EH (cell line): ENCODE results near the gene GINM1.

Source experiments
- DNase-seq: peaks from one replicate; pipeline ENCODE4 v3.0.0-alpha.2; 2015; ENCODE audit warnings: low read depth

The GINM1 gene

DNA sequence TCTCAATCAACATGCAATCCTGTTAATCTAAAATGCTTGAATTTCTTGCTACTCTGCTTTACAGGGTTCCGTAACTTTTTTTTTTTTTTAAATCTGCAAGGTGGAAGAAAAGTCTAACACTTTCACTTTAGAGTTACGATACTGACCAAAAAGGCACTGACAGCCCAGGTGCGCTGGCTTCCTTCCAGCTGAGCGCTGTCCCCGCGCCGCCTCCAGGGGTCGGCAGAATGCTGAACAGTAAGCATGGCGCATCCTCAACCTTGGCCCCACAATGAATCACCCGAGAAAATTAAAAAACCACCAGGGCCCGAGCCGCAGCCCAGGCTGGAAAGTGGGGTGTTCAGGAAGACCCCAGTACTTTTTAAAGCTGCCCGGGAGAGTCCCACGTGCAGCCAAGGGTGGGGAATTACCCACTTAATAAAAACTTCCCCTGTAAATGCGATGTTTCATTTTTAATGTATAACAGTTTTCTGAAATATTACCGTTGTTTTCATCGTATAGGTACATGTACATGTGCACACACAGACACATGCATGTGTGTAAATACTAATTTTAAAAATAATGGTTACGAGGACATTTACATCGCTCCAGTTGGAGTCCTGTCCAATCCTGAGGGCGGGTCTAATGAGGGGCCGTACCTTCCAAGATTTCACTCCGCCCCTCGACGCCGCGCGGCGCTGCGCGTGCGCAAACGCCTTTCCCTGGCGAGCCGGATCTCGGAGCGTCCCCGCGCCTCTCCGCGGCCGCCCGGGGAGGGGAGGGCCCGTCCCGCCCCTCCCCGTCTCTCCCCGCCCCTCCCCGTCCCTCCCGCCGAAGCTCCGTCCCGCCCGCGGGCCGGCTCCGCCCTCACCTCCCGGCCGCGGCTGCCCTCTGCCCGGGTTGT is at the start of gene GINM1:
TSS of gene GINM1 (plus strand) at position 849 of the 883 bp plus-strand sequence. CDS start 40 bp downstream, outside the sequence.
- peak; percentile 94 for DNase-seq

GRCh38 chr6:149529650-149530049 is 36.5 kb upstream of the GINM1 start:
- DNase-seq, result no peak

DNA sequence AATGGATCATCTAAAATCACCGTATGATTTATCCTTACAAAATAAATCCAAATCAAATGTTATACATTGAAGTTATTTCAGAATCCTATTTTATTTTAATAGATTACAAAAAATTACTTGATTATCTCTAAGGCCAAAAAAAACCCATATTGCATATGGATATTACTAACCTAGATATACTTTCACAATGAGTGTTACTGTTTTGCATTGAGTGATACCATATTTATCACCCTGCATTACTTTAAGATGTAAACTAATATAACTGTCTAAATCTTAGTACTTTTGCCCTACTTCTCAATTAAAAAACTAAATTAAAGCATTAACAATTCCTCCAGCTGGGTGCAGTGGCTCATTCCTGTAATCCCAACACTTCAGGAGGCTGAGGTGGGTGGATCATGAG is 31.4 kb upstream of the GINM1 start:
- no peak for DNase-seq

DNA sequence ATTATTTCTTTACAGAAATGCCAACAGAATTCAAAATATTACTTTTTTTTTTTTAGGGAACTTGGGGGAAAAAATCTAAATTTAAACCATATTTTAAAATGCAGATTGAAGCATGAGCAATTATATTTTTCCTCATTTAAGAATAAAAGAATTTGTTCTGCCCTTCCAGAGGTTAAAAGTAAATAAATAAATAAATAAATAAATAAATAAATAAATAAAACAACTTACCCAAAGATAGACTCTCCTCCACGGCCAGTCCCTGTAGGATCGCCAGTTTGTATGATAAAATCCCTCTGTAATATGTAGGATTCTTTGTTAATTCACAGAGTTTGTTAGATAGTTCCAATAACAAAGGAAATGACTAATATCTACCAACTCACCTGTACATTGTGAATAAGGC is 25.0 kb upstream of the GINM1 start:
- DNase-seq, result no peak

DNA sequence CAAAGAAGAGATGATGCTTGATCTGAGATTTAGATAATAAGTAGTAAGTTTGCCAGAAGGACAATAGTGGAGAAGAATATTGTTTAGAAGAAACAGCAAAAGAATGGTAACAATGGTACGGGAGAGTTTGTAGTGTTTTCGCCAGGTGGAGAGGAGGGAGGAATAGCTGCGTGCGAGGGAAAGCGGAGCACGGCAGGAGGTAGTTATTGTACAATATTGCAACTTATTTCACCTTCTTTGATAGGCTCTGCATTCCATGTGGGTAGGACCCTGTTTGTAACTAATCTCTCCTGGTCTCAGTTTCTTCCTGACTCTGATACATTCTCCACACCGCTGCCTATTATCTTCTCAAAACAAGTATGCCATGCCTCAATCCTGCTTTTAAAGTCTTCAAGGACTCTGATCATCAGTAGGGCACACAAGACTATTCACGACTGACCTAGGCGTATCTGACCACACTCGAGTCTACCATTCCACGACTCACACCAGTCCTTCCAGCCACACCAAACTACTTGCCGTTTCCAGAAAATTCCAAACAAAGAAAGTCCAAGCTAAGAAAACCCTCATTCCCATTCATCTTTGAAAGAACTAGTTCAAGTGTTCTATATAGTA is 21.4 kb upstream of the GINM1 start:
- peak; percentile 2 for DNase-seq

DNA sequence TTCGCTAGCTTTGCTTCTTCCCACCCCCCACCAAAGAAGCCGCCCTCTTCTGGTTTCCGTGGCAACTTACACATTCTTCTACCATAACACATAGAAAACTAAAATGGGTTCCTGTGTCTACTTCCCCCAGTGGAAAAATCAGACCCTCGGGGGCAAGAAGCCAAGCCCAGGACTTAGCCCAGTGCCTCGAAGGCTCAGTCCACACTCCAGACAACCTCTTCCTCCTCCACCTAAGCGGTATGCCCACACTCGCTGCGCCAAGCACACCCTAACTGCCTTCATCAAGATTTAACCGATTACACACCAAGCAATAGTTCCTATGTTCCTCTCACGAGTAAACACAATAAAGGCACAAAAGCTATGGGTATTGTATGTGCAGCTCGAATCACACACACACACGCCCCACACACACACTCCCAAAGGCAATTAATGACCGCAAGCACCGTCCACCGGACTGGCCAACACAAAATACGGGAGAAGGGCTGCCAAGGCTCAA is 20.9 kb upstream of the GINM1 start:
- DNase-seq, result peak; percentile 79

DNA sequence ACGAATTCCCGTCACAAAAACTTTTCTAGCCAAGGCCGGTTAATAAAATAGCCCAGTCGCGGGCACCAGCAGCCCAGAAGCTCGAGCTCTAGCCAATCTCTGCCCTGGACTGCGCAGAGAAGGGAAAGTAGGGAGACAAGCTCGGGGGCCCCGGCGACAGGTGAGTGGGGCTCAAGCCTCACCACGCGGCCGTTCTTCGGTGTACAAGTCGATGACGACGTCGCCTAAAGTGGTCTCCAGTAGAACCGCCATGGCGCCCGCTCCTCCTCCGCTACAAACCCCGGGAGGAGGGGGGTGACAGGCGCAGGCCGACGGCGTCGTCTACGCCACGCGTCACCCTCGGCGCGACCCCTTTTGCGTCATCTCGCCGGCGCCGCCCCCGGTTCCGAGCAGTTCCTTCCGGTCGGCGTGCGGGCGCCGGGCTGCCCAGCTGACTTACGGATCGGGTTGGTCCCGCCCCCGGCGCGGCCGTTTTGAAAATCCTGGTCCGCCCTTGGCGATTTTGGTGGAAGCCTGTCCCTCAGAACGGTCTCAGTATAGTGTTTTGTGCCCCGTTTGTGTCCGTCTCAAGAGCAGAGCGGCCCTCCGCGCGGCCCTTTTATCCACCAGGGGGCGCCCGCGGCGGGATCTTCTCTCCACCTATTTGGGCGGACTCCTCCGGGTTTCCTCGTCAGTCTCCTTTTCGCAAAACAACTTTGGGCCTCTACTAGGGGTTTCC is 20.3 kb upstream of the GINM1 start, which contains the start of gene PPIL4:
TSS of gene PPIL4 (minus strand) at position 290 of the 718 bp plus-strand sequence. CDS start at position 252, 38 bp downstream.
- DNase-seq, result peak; percentile 95

GRCh38 chr6:149551920-149552319 is 14.3 kb upstream of the GINM1 start:
- no peak for DNase-seq

- no peak for DNase-seq
Measured at GRCh38 chr6:149558029-149558428, 8.1 kb upstream of the GINM1 start.

GRCh38 chr6:149559389-149559788 is 6.8 kb upstream of the GINM1 start:
- DNase-seq, result no peak

- no peak for DNase-seq
Measured at GRCh38 chr6:149560736-149561135, 5.4 kb upstream of the GINM1 start.

DNA sequence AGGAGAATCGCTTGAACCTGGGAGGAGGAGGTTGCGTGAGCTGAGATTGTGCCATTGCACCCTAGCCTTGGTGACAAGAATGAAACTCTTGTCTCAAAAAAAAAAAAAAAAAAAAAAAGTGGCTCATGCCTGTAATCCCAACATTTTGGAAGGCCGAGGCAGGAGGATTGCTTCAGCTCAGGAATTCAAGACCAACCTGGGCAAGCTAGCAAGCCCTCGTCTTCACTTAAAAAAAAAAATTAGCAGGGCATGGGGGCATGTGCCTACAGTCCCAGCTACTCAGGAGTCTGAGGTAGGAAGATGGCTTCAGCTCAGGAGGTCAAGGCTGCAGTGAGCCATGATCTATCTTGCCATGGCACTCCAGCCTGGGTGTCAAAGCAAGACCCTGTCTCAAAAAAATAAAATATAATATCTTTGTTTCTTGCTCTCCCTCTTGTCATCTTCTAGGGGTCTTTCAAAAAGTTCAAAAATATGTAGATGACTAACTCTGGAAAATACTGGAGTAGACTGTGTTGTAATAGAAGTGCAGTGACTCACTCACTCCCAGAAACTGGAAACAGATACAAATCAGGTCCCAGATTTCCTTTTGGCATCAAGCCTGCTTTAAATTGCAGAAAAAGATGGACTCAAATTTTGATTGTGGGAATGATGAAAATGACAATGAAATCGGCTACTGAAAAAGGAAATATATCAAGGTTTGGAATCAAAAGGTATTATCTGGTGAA is 2.8 kb upstream of the GINM1 start:
- peak; percentile 88 for DNase-seq

DNA sequence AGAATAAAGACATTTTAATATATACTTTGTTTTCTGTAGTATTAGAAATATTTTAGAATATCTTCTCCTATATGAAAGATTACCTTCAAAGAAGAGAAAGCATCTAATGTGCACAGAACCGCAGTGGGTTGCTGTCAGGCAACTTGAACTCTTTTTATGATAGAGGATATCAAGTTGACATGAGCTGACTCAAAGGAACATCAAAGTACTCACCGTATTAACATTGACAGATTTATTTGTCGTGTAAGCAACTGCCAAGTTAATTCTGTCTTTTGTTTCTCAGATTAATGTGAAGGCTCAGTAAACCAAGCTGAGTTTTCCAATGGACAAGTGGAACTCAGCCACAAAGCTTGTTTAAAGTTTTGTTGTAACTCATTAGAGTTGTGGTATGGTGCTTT is 2.2 kb upstream of the GINM1 start:
- DNase-seq, result peak; percentile 12

- DNase-seq, result peak; percentile 48
Measured at GRCh38 chr6:149566410-149567193, 427 bp downstream of the GINM1 start.

GRCh38 chr6:149567194-149567586 is 1.0 kb downstream of the GINM1 start:
- DNase-seq, result no peak

GRCh38 chr6:149567945-149568585 is 1.9 kb downstream of the GINM1 start:
- no peak for DNase-seq

DNA sequence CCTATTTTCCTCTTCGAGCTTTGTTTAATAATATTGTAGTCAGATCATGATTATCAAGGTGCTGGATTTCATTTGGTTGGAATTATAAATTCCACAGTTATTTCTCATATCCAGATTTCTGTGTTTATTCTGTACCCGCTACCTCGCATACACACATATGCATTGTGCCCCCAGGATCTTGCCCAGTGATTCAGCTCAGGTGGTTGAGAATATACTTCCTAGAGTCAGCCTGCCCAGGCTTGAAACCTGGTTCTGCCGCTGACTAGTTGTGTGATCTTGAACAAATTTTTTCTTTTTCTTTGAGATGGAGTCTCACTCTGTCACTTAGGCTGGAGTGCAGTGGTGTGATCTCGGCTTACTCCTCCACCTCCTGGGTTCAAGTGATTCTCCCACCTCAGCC is 14.7 kb downstream of the GINM1 start:
- DNase-seq, result no peak

GRCh38 chr6:149581349-149581748 is 15.2 kb downstream of the GINM1 start:
- no peak for DNase-seq

DNA sequence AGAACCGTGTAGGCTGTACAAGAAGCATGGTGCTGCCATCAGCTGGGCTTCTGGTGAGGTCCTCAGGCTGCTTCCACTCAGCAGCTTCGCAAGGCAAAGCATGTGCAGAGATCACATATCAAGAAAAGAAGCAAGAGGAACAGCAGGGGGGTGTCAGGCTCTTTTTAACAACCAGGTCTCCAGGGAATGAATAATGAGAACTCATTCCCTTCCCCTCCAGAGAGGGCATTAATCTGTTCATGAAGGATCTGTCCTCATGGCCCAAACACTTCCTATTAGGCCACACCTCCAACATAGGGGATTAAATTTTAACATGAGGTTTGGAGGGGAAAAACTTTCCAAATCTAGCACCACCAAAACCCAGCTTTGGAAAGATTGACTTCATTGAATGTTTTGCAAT is 20.0 kb downstream of the GINM1 start:
- no peak for DNase-seq

GRCh38 chr6:149592983-149593382 is 26.8 kb downstream of the GINM1 start:
- no peak for DNase-seq

DNA sequence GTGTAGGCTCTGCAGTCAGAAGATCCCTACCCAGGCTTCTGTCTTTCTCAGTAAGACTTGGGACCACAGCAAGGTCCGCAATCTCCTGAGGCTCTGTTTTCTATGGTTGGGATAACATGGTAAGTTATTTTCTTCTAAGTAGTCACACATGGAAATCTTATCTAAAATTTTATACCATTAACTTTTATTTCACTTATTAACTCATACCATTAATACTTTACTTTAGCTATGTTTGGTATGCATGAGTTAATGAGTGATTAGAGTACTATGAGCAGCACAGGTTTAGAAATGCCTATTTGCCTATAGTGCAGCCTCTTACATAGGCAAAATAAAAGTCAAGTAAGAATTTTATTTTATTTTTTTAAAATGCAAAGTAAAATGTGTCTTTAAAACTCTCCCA is 27.2 kb downstream of the GINM1 start:
- DNase-seq, result no peak
